ENCODE data around the gene CASTOR1. TPM values are rescaled to one million over a fixed set of nuclear protein-coding genes. Genes with fewer than 3 reads are reported as not detected.

The CASTOR1 gene
- total RNA-seq, 6 experiments from 2014 or later, result 0.86 to 8.6 (median 4.0) TPM

DNA sequence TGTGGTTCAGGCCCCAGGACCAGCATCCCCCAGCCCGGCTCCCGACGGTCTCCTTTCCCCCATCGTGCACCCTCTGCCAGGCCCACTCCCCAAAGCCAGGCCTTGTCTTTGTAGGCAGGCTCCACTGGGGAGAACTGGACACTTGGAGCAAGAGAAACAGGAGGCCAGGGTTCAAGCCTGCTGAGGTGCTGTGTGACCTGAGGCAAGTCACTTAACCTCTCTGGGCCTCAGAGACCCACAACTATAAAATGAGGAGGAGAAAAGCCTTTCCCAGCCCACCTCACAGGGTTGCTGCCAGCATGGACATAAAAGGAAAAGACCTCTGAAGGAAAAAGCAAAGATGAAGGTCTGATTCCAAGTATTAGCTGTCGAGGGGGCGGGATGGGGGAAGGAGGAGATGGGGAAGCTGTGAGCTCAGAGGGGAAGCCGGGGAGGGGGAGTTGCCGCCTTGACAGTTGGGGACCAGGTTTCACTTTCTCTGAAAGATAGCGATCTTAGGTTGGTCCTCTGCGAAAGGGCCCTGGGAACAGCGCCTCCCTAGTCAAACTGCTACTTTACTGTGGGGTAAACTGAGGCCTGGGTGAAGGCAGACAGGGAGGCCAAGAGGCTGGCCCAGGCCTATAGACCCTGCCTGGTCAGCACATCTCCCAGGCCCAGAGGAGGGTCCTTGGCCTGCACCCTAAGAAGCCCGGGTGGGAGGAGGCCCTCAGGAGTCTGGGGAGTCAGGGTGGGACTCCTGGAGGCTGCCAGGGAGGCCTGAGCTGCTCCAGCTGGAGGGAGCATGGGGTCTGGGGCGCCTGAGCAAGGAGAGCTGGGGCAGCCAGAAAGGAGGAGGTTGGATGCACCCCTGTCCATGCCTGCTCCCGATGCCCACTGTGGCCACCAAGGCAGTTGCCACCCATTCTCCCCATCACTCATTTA is 21.7 kb downstream of the CASTOR1 start:
- Histone ChIP-seq H3K4me1 (no peaks in the 10 kb centered on the region), H3K36me3 (no peaks in the 10 kb centered on the region), H3K9me3 (no peaks in the 10 kb centered on the region), H3K4me3 (peak overlapping the region in 1 of 3 donors; percentile 37), H3K27ac (peak overlapping the region in 2 of 3 donors; percentile 59 to 65), H3K27me3 (no peaks in the 10 kb centered on the region)
- intact Hi-C loops (cut with DNase I), result loop anchor here (5.0 to 10.0 kb wide), 2 partner anchors 115 to 117 kb away; partner anchors contain the start of gene RNF215 (in 1 of the 2)
- peak in 1 of 4 donors; percentile 16 for ATAC-seq
- 43% methylated on average over 3 of the region's 14 CpGs for WGBS (ENCODE audit: insufficient coverage, low coverage, low lambda C conversion rate, missing lambda C conversion rate)
- TF ChIP-seq CTCF (IDR thresholded peaks at IDR 0.05) (no peak), POLR2A (IDR thresholded peaks at IDR 0.05) (no peak)
- DNase-seq, result peak in 1 of 3 donors; percentile 56

GRCh38 chr22:30266445-30267381 is 22.6 kb downstream of the CASTOR1 start, which contains the start of gene OSM:
TSS of gene OSM (minus strand) at chr22:30266851. CDS start at chr22:30266799, 52 bp downstream.
- intact Hi-C loops (cut with DNase I), result loop anchor here (5.0 to 10.0 kb wide), 2 partner anchors 116 to 118 kb away; partner anchors contain the start of gene RNF215 (in 1 of the 2)
- Histone ChIP-seq H3K27me3 (no peaks in the 10 kb centered on the region), H3K9me3 (no peaks in the 10 kb centered on the region), H3K4me3 (peak within 1 kb of the TSS; percentile 21 to 37 (median 27)), H3K27ac (peak within 1 kb of the TSS; percentile 44 to 65 (median 59)), H3K4me1 (no peaks in the 10 kb centered on the region), H3K36me3 (no peaks in the 10 kb centered on the region)
- peak; percentile 13 to 25 (median 18) for ATAC-seq
- WGBS (ENCODE audit: insufficient coverage, low coverage, low lambda C conversion rate, missing lambda C conversion rate), result 53% methylated on average over 6 of the region's 35 CpGs
- TF ChIP-seq CTCF (IDR thresholded peaks at IDR 0.05), result no peak
- TF ChIP-seq POLR2A (IDR thresholded peaks at IDR 0.05), result no peak
- DNase-seq, result peak; percentile 73 to 83 (median 74)

GRCh38 chr22:30265823-30266444 is 23.4 kb downstream of the CASTOR1 start:
- intact Hi-C loops (cut with DNase I), result loop anchor here (5.0 to 10.0 kb wide), 2 partner anchors 116 to 119 kb away; partner anchors contain the start of gene RNF215 (in 1 of the 2)
- Histone ChIP-seq H3K4me1 (no peaks in the 10 kb centered on the region), H3K27me3 (no peaks in the 10 kb centered on the region), H3K36me3 (no peaks in the 10 kb centered on the region), H3K9me3 (no peaks in the 10 kb centered on the region), H3K27ac (peak overlapping the region; percentile 44 to 65 (median 59)), H3K4me3 (peak overlapping the region; percentile 21 to 37 (median 27))
- DNase-seq (peak; percentile 75 to 83 (median 76)), ATAC-seq (peak; percentile 40 to 55 (median 47))
- 57% methylated on average over 1 of the region's 24 CpGs for WGBS (ENCODE audit: insufficient coverage, low coverage, low lambda C conversion rate, missing lambda C conversion rate)
- TF ChIP-seq POLR2A (IDR thresholded peaks at IDR 0.05) (peak; percentile 46), CTCF (IDR thresholded peaks at IDR 0.05) (no peak)
